Lung (tissue), 12 donors: ENCODE results near the gene BTAF1. TPM values are rescaled to one million over a fixed set of nuclear protein-coding genes. Genes with fewer than 3 reads are reported as not detected.

Experiments used
- ATAC-seq: fragments of 200-7000 bp; cut with Tn5 transposase; one replicate; pipeline ENCODE4 v1.9.1; 2020; ENCODE audit warnings: moderate number of reproducible peaks; ENCODE audit not compliant: insufficient read depth, low FRiP score
- DNase-seq, 3 donors: peaks; one replicate each; pipeline ENCODE4 v3.0.0-alpha.2; 2013 to 2017
- H3K27ac ChIP-seq, 2 donors: one replicate each; pipeline ENCODE4 v1.5.1; 2013; ENCODE audit warnings: mild to moderate bottlenecking in 2 of 2, moderate library complexity in 2 of 2, control low read depth in 1 of 2, inconsistent platforms in 1 of 2, low read depth in 1 of 2, low read length in 1 of 2
- H3K27me3 ChIP-seq, 3 donors: one replicate each; pipeline ENCODE4 v1.5.1; 2013; ENCODE audit warnings: low read length in 2 of 3; ENCODE audit not compliant: control insufficient read depth in 3 of 3, insufficient read depth in 3 of 3
- H3K36me3 ChIP-seq, 4 donors: one replicate each; pipeline ENCODE4 v1.5.1; 2013; ENCODE audit warnings: low read length in 4 of 4, mild to moderate bottlenecking in 1 of 4, moderate library complexity in 1 of 4; ENCODE audit not compliant: control insufficient read depth in 4 of 4, insufficient read depth in 4 of 4
- H3K4me1 ChIP-seq, 5 donors: one replicate each; pipeline ENCODE4 v1.5.1; 2013; ENCODE audit warnings: low read length in 5 of 5, mild to moderate bottlenecking in 2 of 5, moderate library complexity in 1 of 5; ENCODE audit not compliant: control insufficient read depth in 5 of 5, insufficient read depth in 5 of 5
- H3K4me3 ChIP-seq: one replicate; pipeline ENCODE4 v1.5.1; 2013; ENCODE audit warnings: mild to moderate bottlenecking, control low read depth, moderate library complexity
- H3K9ac ChIP-seq, 2 donors: one replicate each; pipeline ENCODE4 v1.5.1; 2013; ENCODE audit warnings: low read length in 2 of 2, control low read depth in 1 of 2; ENCODE audit not compliant: insufficient read depth in 1 of 2
- H3K9me3 ChIP-seq, 4 donors: one replicate each; pipeline ENCODE4 v1.5.1; 2013; ENCODE audit warnings: low read length in 3 of 4, mild to moderate bottlenecking in 1 of 4, moderate library complexity in 1 of 4; ENCODE audit not compliant: control insufficient read depth in 4 of 4, insufficient read depth in 3 of 4
- CTCF ChIP-seq: IDR thresholded peaks from 2 replicates; pipeline ENCODE4 v1.5.1; 2012; ENCODE audit warnings: mild to moderate bottlenecking; ENCODE audit errors: control extremely low read depth, extremely low read depth
- WGBS, 2 donors: extraction: QIAGEN DNeasy Blood & Tissue Kit; methylation state at CpG; one replicate each; pipeline ENCODE4 v1.1.7; 2013; 5-methylcytosine and 5-hydroxymethylcytosine counted together
- polyA plus RNA-seq, 2 donors: library from polyadenylated mRNA; stranded (reverse); fragments of 200-250 nt; gene quantifications; one replicate each; pipeline ENCODE4 v1.2.1, GENCODE V29; 2013
- total RNA-seq, 2 donors: library from RNA; depleted of rRNA in 1 of 2; stranded (reverse); fragments of >200 nt in 1 of 2; gene quantifications; one replicate each; pipeline ENCODE4 v1.2.1, GENCODE V29; 2014 to 2021
- donor health status: control.
- donor health status: control.
- donor health status: Bipolar disorder and iron deficiency.
- donor health status: healthy.
- donor health status: DM: yes; HTN: yes; CAD: no.

The BTAF1 gene
- total and polyA plus RNA-seq, 4 donors, result 8.5 to 80.0 (median 20.2) TPM

- peaks cover 0 to 2% (median 0%) of the 10 kb centered on the region in 5 donors for H3K4me1 ChIP-seq
- H3K4me3 ChIP-seq, result no peak overlapping the region
- TF ChIP-seq CTCF, result no peak
- DNase-seq (peak in 1 of 3 donors; percentile 15), ATAC-seq (peak; percentile 53)
- H3K9ac ChIP-seq, result no peak overlapping the region
- no peaks in the 10 kb centered on the region for H3K27me3 ChIP-seq
- 84 to 85% methylated on average over 8 of the region's 8 CpGs for WGBS, 2 donors
- peaks cover 7 to 39% (median 18%) of the 10 kb centered on the region in 4 donors for H3K36me3 ChIP-seq
- no peaks in the 10 kb centered on the region for H3K9me3 ChIP-seq
- no peak overlapping the region for H3K27ac ChIP-seq
Measured at GRCh38 chr10:91987397-91988037, 63.9 kb downstream of the BTAF1 start.

GRCh38 chr10:91992031-91992430 is 68.5 kb downstream of the BTAF1 start:
- Histone ChIP-seq H3K9ac (no peak overlapping the region), H3K9me3 (no peaks in the 10 kb centered on the region), H3K4me3 (no peak overlapping the region), H3K27me3 (no peaks in the 10 kb centered on the region), H3K36me3 (peaks cover 8 to 34% (median 18%) of the 10 kb centered on the region in 4 donors), H3K4me1 (peaks cover 0 to 2% (median 0%) of the 10 kb centered on the region in 5 donors), H3K27ac (no peak overlapping the region)
- ATAC-seq (no peak), DNase-seq (no peak)
- 82 to 93% methylated on average over 1 of the region's 1 CpG for WGBS, 2 donors
- TF ChIP-seq CTCF, result no peak

GRCh38 chr10:91996266-91996665 is 72.7 kb downstream of the BTAF1 start:
- no peak for ATAC-seq
- H3K9ac ChIP-seq, result no peak overlapping the region
- H3K27ac ChIP-seq, result no peak overlapping the region
- no peaks in the 10 kb centered on the region for H3K9me3 ChIP-seq
- WGBS, 2 donors, result 56 to 78% methylated on average over 2 of the region's 2 CpGs
- H3K27me3 ChIP-seq, result no peaks in the 10 kb centered on the region
- no peaks in the 10 kb centered on the region for H3K4me1 ChIP-seq
- H3K4me3 ChIP-seq, result no peak overlapping the region
- DNase-seq, result no peak
- TF ChIP-seq CTCF, result no peak
- peaks cover 10 to 42% (median 24%) of the 10 kb centered on the region in 4 donors for H3K36me3 ChIP-seq
